HCT116 (cell line): ENCODE measurements around the gene VTN. TPM values are rescaled to one million over a fixed set of nuclear protein-coding genes. Genes with fewer than 3 reads are reported as not detected.

ENCODE experiments used
- ATAC-seq: fragments of 200-7000 bp; cut with Tn5 transposase; 2 replicates; pipeline ENCODE4 v1.9.1; 2020; ENCODE audit warnings: mild to moderate bottlenecking, moderate library complexity
- BruUV-seq: library from RNA; stranded (reverse); fragments of 400-500 nt; replicated peaks from 2 replicates; lab custom pipeline; 2021; lab: Mats Ljungman, UMichigan
- CTCF ChIA-PET: fragments of 300-600 bp; sonication (Branson Sonifier 250); formaldehyde crosslinking; loops from one replicate; lab custom pipeline; 2021; ENCODE audit warnings: antibody characterized with exemption; lab: Charles Lee
- POLR2A ChIA-PET: fragments of 300-600, 350-600 bp; sonication (Branson Sonifier 250); formaldehyde crosslinking; loops from one replicate; lab custom pipeline; 2021; ENCODE audit warnings: antibody characterized with exemption; lab: Charles Lee
- RAD21 ChIA-PET, 2 experiments: fragments of 300-600 bp; sonication (Branson Sonifier 250); formaldehyde crosslinking; loops; one replicate each; lab custom pipeline; 2023; ENCODE audit warnings: low total read pairs in 2 of 2; ENCODE audit not compliant: uncharacterized antibody in 2 of 2, unreplicated experiment in 2 of 2, low non-redundant PET in 1 of 2; lab: Charles Lee
- DNase-seq: peaks from one replicate; pipeline ENCODE4 v3.0.0-alpha.2; 2010; ENCODE audit warnings: low read depth, low spot score
- H2AFZ ChIP-seq: fragments of 200-600 bp; shearing (Covaris generic), sonication (generic); 2 replicates; pipeline ENCODE4 v1.6.1; 2017; ENCODE audit warnings: low read depth, mixed run types, mixed read lengths, antibody characterized with exemption, low read length; ENCODE audit not compliant: poor library complexity, severe bottlenecking
- H3K27ac ChIP-seq: 2 replicates; pipeline ENCODE4 v1.5.1; 2012; ENCODE audit warnings: low read depth, low read length
- H3K27me3 ChIP-seq: fragments of 200-600 bp; sonication (generic); 2 replicates; pipeline ENCODE4 v1.6.1; 2016; ENCODE audit warnings: mixed run types, low read length, mixed read lengths; ENCODE audit not compliant: insufficient read depth
- H3K36me3 ChIP-seq, 2 experiments: fragments of 200-500 bp in 1 of 2; fragments of 200-600 bp in 1 of 2; sonication (Bioruptor generic) in 1 of 2; sonication (generic) in 1 of 2; 2 replicates each; pipeline versions ENCODE4 v1.5.1 to v1.6.1; 2014 to 2016; ENCODE audit warnings: low read length in 2 of 2, inconsistent platforms in 1 of 2, mixed read lengths in 1 of 2, mixed run types in 1 of 2; ENCODE audit not compliant: insufficient read depth in 2 of 2, control insufficient read depth in 1 of 2
- H3K4me1 ChIP-seq, 2 experiments: fragments of 200-600 bp in 1 of 2; sonication (generic) in 1 of 2; 2 replicates each; pipeline versions ENCODE4 v1.5.1 to v1.6.1; 2012 to 2017; ENCODE audit warnings: low read length in 2 of 2, inconsistent platforms in 1 of 2, mild to moderate bottlenecking in 1 of 2, mixed read lengths in 1 of 2, mixed run types in 1 of 2, moderate library complexity in 1 of 2; ENCODE audit not compliant: insufficient read depth in 2 of 2, control insufficient read depth in 1 of 2
- H3K4me2 ChIP-seq: fragments of 200-600 bp; sonication (generic); 2 replicates; pipeline ENCODE4 v1.6.1; 2017; ENCODE audit warnings: mixed run types, low read length, mixed read lengths
- H3K4me3 ChIP-seq, 2 experiments: fragments of 200-600 bp in 1 of 2; sonication (generic) in 1 of 2; replicated peaks in 1 of 2; 2 replicates each; pipeline ENCODE4 v1.5.1; 2011 to 2016; ENCODE audit warnings: low read length in 2 of 2, control low read depth in 1 of 2, low read depth in 1 of 2, mild to moderate bottlenecking in 1 of 2, mixed read lengths in 1 of 2, mixed run types in 1 of 2
- H3K79me2 ChIP-seq: fragments of 200-600 bp; sonication (generic); 2 replicates; pipeline ENCODE4 v1.6.1; 2017; ENCODE audit warnings: mild to moderate bottlenecking, mixed run types, low read length, moderate library complexity, mixed read lengths; ENCODE audit not compliant: insufficient read depth
- H3K9ac ChIP-seq: fragments of 200-600 bp; sonication (generic); 2 replicates; pipeline ENCODE4 v1.6.1; 2016; ENCODE audit warnings: low read length, mixed read lengths
- H3K9me2 ChIP-seq: fragments of 200-600 bp; sonication (generic), shearing (Covaris generic); 2 replicates; pipeline ENCODE4 v1.6.1; 2017; ENCODE audit warnings: mixed run types, mild to moderate bottlenecking, moderate library complexity; ENCODE audit not compliant: insufficient read depth
- H3K9me3 ChIP-seq, 2 experiments: fragments of 200-500 bp in 1 of 2; fragments of 200-600 bp in 1 of 2; sonication (Bioruptor generic) in 1 of 2; sonication (generic) in 1 of 2; 2 replicates each; pipeline ENCODE4 v1.6.1; 2014 to 2017; ENCODE audit warnings: low read length in 2 of 2, mixed read lengths in 2 of 2, inconsistent platforms in 1 of 2, low read depth in 1 of 2, mild to moderate bottlenecking in 1 of 2, mixed run types in 1 of 2, moderate library complexity in 1 of 2; ENCODE audit not compliant: control insufficient read depth in 1 of 2, insufficient read depth in 1 of 2
- H4K20me1 ChIP-seq: fragments of 200-600 bp; sonication (generic), shearing (Covaris generic); 2 replicates; pipeline ENCODE4 v1.6.1; 2017; ENCODE audit warnings: mixed run types, mild to moderate bottlenecking, moderate library complexity; ENCODE audit not compliant: insufficient read depth
- CBX3 ChIP-seq: IDR thresholded peaks from 2 replicates; pipeline ENCODE4 v1.6.1; 2012; ENCODE audit warnings: low read depth
- CEBPB ChIP-seq: IDR thresholded peaks from 2 replicates; pipeline ENCODE4 v1.6.1; 2012; ENCODE audit warnings: low read depth
- EGR1 ChIP-seq: IDR thresholded peaks from 2 replicates; pipeline ENCODE4 v1.6.1; 2012; ENCODE audit warnings: low read depth
- ELF1 ChIP-seq: IDR thresholded peaks from 2 replicates; pipeline ENCODE4 v1.6.1; 2012; ENCODE audit warnings: low read depth, borderline replicate concordance
- EZH2 ChIP-seq: fragments of 200-600 bp; sonication (generic); IDR thresholded peaks from 2 replicates; pipeline ENCODE4 v1.6.1; 2017; ENCODE audit warnings: antibody characterized with exemption, mixed run types
- EZH2phosphoT487 ChIP-seq: fragments of 200-600 bp; IDR thresholded peaks from 2 replicates; pipeline ENCODE4 v1.6.1; 2018; ENCODE audit warnings: antibody characterized with exemption, borderline replicate concordance
- JUND ChIP-seq: IDR thresholded peaks from 2 replicates; pipeline ENCODE4 v1.6.1; 2012
- POLR2AphosphoS5 ChIP-seq: IDR thresholded peaks from 2 replicates; pipeline ENCODE4 v1.6.1; 2011; ENCODE audit warnings: mild to moderate bottlenecking, low read depth, low read length, moderate library complexity
- SIN3A ChIP-seq: IDR thresholded peaks from 2 replicates; pipeline ENCODE4 v1.6.1; 2012; ENCODE audit warnings: low read depth
- SP1 ChIP-seq: IDR thresholded peaks from 2 replicates; pipeline ENCODE4 v1.6.1; 2012; ENCODE audit warnings: low read depth
- SRF ChIP-seq: IDR thresholded peaks from 2 replicates; pipeline ENCODE4 v1.6.1; 2012; ENCODE audit warnings: low read depth
- TCF7L2 ChIP-seq: IDR thresholded peaks from 2 replicates; pipeline ENCODE4 v1.7.0; 2011; ENCODE audit warnings: borderline replicate concordance, inconsistent platforms; ENCODE audit not compliant: insufficient read depth, insufficient read length; ENCODE audit errors: extremely low read depth
- intact Hi-C: fragments of 100-400 bp; cut with micrococcal nuclease; formaldehyde crosslinking; loops from 2 replicates; pipeline ENCODE4 v1.10.0; 2022
- total RNA-seq: library from RNA; stranded (reverse); gene quantifications from one replicate; pipeline ENCODE4 v1.2.1, GENCODE V29; 2021; ENCODE audit not compliant: unreplicated experiment
- TF ChIP-seq, protein P1 (sequence below), 3 experiments: fragments of 200-600 bp in 1 of 3; sonication (generic) in 1 of 3; IDR thresholded peaks in 2 of 3; conservative IDR thresholded peaks in 1 of 3; 2 replicates each; pipeline ENCODE4 v1.5.1; 2012 to 2017; ENCODE audit warnings: low read depth in 2 of 3, low read length in 2 of 3, antibody characterized with exemption in 1 of 3, borderline replicate concordance in 1 of 3, control low read depth in 1 of 3, mild to moderate bottlenecking in 1 of 3, mixed read lengths in 1 of 3, mixed run types in 1 of 3, moderate library complexity in 1 of 3; ENCODE audit not compliant: insufficient read depth in 1 of 3
- TF ChIP-seq, protein P2 (sequence below): IDR thresholded peaks from 2 replicates; pipeline ENCODE4 v1.6.1; 2012; ENCODE audit warnings: low read depth
- TF ChIP-seq, protein P3 (sequence below): IDR thresholded peaks from 2 replicates; pipeline ENCODE4 v1.6.1; 2011; ENCODE audit warnings: mild to moderate bottlenecking, low read length, moderate library complexity; ENCODE audit not compliant: insufficient replicate concordance; ENCODE audit errors: extremely low read depth
- TF ChIP-seq, protein P4 (sequence below): IDR thresholded peaks from 2 replicates; pipeline ENCODE4 v1.6.1; 2012

Gene VTN
- total RNA-seq, 1 experiment from 2014 or later: 1.5 TPM

DNA sequence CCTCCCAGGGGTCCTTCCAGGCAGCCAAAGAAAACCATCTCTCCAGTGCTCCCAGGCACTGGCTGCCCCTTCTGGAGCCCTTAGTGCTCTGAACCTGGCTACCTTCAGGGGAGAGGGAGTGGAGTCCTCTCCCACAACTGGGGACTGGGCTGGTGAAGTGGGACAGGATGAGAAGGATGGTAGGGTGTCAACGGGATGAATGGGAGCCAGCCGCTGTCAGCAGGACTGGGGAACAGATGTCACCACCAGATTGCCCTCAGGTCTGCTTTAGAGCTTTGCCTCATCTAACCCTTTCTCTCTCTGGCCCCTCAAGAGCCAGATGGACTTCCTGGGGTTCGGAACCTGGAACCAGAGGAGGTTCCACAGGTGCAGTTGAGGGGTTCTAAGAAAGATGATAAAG, 4.6 kb downstream of the VTN start:
- H2AFZ ChIP-seq: no peak overlapping the region
- no peaks in the 10 kb centered on the region for H3K9me3 ChIP-seq
- peaks cover 4 to 6% of the 10 kb centered on the region in 2 experiments; a peak in 3 of 4 replicates for H3K4me1 ChIP-seq
- DNase-seq (no peak), ATAC-seq (no peak)
- no peaks in the 10 kb centered on the region for H4K20me1 ChIP-seq
- no peak for TF ChIP-seq JUND
- TF ChIP-seq CEBPB: no peak
- TF ChIP-seq EZH2: no peak
- TF ChIP-seq, protein P1, sequence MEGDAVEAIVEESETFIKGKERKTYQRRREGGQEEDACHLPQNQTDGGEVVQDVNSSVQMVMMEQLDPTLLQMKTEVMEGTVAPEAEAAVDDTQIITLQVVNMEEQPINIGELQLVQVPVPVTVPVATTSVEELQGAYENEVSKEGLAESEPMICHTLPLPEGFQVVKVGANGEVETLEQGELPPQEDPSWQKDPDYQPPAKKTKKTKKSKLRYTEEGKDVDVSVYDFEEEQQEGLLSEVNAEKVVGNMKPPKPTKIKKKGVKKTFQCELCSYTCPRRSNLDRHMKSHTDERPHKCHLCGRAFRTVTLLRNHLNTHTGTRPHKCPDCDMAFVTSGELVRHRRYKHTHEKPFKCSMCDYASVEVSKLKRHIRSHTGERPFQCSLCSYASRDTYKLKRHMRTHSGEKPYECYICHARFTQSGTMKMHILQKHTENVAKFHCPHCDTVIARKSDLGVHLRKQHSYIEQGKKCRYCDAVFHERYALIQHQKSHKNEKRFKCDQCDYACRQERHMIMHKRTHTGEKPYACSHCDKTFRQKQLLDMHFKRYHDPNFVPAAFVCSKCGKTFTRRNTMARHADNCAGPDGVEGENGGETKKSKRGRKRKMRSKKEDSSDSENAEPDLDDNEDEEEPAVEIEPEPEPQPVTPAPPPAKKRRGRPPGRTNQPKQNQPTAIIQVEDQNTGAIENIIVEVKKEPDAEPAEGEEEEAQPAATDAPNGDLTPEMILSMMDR (IDR thresholded peaks at IDR 0.05 in 2 of 3, conservative IDR thresholded peaks at IDR 0.05 in 1 of 3; ENCODE audit: borderline replicate concordance in 1 of 3, insufficient read depth in 1 of 3, low read depth in 2 of 3, low read length in 2 of 3): no peak
- TF ChIP-seq EZH2phosphoT487: no peak
- TF ChIP-seq SRF: no peak
- TF ChIP-seq, protein P2, sequence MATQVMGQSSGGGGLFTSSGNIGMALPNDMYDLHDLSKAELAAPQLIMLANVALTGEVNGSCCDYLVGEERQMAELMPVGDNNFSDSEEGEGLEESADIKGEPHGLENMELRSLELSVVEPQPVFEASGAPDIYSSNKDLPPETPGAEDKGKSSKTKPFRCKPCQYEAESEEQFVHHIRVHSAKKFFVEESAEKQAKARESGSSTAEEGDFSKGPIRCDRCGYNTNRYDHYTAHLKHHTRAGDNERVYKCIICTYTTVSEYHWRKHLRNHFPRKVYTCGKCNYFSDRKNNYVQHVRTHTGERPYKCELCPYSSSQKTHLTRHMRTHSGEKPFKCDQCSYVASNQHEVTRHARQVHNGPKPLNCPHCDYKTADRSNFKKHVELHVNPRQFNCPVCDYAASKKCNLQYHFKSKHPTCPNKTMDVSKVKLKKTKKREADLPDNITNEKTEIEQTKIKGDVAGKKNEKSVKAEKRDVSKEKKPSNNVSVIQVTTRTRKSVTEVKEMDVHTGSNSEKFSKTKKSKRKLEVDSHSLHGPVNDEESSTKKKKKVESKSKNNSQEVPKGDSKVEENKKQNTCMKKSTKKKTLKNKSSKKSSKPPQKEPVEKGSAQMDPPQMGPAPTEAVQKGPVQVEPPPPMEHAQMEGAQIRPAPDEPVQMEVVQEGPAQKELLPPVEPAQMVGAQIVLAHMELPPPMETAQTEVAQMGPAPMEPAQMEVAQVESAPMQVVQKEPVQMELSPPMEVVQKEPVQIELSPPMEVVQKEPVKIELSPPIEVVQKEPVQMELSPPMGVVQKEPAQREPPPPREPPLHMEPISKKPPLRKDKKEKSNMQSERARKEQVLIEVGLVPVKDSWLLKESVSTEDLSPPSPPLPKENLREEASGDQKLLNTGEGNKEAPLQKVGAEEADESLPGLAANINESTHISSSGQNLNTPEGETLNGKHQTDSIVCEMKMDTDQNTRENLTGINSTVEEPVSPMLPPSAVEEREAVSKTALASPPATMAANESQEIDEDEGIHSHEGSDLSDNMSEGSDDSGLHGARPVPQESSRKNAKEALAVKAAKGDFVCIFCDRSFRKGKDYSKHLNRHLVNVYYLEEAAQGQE: no peak
- no peak for TF ChIP-seq POLR2AphosphoS5
- TF ChIP-seq CBX3: no peak
- TF ChIP-seq, protein P3, sequence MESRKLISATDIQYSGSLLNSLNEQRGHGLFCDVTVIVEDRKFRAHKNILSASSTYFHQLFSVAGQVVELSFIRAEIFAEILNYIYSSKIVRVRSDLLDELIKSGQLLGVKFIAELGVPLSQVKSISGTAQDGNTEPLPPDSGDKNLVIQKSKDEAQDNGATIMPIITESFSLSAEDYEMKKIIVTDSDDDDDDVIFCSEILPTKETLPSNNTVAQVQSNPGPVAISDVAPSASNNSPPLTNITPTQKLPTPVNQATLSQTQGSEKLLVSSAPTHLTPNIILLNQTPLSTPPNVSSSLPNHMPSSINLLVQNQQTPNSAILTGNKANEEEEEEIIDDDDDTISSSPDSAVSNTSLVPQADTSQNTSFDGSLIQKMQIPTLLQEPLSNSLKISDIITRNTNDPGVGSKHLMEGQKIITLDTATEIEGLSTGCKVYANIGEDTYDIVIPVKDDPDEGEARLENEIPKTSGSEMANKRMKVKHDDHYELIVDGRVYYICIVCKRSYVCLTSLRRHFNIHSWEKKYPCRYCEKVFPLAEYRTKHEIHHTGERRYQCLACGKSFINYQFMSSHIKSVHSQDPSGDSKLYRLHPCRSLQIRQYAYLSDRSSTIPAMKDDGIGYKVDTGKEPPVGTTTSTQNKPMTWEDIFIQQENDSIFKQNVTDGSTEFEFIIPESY: no peak
- TF ChIP-seq, protein P4, sequence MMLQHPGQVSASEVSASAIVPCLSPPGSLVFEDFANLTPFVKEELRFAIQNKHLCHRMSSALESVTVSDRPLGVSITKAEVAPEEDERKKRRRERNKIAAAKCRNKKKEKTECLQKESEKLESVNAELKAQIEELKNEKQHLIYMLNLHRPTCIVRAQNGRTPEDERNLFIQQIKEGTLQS: no peak
- no peak for TF ChIP-seq SP1
- TF ChIP-seq TCF7L2: no peak
- no peak for TF ChIP-seq SIN3A
- TF ChIP-seq ELF1: no peak
- TF ChIP-seq EGR1: no peak
- no TSS peak for BruUV-seq
- ChIA-PET POLR2A (no interaction called here), CTCF (no interaction called here), RAD21 (no interaction called here)
- intact Hi-C loops: no loop called here
- no peaks in the 10 kb centered on the region for H3K79me2 ChIP-seq
- no peak overlapping the region for H3K9ac ChIP-seq
- peaks cover 7 to 12% of the 10 kb centered on the region in 2 experiments; a peak in 3 of 4 replicates for H3K36me3 ChIP-seq
- no peak overlapping the region for H3K27ac ChIP-seq
- no peaks in the 10 kb centered on the region for H3K9me2 ChIP-seq
- H3K27me3 ChIP-seq: no peaks in the 10 kb centered on the region
- no peak overlapping the region for H3K4me3 ChIP-seq
- H3K4me2 ChIP-seq: no peak overlapping the region
